GM21619 (cell line): Measurements from ENCODE around the gene CYP11A1.

Source experiments
- ATAC-seq: cut with Tn5 transposase; IDR thresholded peaks from one replicate; pipeline ENCODE4 v1.9.1; 2021; ENCODE audit not compliant: unreplicated experiment

Gene CYP11A1

GRCh38 chr15:74367296-74367854 lies at the start of gene CYP11A1:
CYP11A1 (minus strand) TSS chr15:74367646; CDS start chr15:74367585, 61 bp downstream.
- no peak for ATAC-seq

GRCh38 chr15:74417225-74417624 lies 49.8 kb upstream of the CYP11A1 start:
- no peak for ATAC-seq

GRCh38 chr15:74415966-74416916 lies 48.8 kb upstream of the CYP11A1 start:
- ATAC-seq: no peak

GRCh38 chr15:74414603-74415338 lies 47.3 kb upstream of the CYP11A1 start:
- no peak for ATAC-seq

GRCh38 chr15:74414081-74414580 lies 46.7 kb upstream of the CYP11A1 start:
- ATAC-seq: no peak

DNA sequence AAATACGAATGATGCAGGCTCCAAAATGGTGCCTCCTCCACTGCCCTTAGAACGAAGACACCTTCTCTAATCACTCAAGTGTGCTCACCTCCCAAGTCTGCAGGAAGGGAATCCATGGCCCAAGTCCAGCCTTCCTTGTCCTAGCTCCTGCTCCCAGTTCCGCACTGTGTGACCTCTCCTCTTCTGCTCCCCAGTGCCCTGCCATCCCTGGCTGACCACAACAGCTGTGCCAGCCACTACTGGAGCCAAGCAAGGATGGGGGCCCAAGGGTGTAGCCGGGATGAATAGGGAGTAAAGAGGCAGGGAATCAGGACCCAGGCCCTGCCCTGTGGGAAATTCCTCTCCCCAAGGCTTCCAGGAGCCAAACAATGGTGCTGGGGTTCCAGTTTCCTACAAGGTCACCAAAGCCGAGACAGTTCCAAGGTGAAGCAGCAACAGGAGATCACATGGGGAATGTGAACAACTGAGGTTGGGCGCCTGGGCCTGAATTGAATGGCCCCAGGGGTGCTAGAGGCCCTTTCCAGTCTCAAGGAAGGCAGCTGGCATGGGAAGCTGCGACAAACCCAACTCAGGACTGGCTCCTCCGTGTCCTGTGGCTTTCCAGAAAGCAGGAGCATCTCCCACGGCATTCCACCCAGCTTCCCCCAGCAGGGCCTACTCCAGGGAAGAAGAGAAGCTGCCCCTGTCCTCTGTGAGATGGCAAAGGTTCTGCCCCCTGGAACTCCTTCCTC lies 46.1 kb upstream of the CYP11A1 start:
- ATAC-seq: no peak

DNA sequence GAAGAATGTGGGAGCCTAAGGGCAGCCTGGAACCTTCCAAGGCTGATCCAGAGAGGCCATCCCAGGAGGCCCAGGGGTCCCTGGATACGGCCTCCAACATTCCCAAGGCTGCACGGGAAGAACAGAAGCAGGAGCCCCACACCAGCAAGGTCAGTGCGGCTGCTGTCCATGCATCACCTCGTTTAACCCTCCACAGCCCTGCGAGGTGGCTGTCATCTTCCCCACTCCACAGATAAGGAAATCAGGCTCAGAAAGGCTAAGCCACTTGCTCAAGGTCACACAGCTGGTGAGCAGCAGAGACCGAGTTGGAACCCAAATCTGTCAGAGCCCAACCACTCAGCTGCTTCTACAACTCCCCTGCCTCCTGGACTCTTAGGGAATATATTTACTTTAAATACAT lies 44.7 kb upstream of the CYP11A1 start:
- no peak for ATAC-seq

DNA sequence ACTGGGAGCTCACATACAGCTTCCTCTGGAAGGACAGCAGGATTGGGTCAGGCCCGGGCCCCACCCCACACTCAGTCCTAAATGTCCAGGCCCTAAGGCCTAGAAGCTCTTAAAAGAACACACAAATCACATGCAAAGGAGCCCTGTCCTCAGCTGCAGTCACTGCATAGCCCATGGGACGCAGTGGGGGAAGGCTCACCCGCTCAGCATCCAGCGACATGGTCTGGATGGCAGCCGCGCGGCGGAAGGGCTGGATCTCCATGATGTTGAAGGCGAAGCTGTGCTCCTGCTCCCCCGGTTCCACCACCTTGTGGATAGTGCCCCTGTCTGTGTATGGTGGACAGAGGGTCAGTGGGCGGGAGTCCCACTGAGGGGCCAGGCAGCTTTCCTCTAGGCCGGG lies 44.2 kb upstream of the CYP11A1 start:
- ATAC-seq: no peak

DNA sequence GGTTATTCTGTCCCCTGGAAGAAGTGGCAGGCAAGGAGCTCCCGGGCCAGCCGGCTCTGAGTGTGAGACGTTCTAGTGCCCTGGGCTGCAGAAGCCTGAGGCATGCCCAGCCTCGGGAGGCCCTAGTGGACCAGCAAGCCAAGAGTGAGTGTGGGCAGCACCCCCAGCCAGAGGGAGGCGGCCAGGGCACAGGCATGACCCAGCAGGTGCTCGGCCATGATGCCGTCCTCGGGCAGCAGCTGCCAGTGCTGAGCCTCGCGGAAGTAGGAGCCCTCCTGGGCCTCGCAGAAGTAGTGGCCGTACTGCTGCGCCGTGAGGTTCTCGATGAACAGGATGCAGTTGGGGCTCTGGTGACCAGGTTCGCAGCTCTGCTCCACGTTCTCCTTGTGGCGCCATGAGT lies 43.1 kb upstream of the CYP11A1 start:
- ATAC-seq: no peak

DNA sequence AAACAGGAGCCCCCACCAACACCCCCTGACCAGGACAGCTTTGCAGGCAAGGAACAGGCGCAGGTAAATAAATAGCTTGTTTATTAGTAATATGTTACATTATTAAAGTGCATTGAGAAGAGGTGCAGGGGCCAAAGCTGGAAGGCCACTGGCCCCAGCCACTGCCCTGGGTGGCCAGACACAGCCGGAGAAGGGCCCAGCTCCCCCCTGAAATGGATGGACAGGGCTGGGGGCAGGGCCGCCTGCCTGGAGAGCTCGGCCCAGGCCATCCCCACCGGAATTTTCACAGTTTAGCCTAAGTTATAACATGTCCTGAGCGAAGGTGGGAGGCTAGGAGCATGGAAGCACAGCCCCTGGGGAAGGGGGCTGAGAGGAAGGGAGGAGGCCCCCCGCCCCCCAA lies 41.8 kb upstream of the CYP11A1 start:
- no peak for ATAC-seq

DNA sequence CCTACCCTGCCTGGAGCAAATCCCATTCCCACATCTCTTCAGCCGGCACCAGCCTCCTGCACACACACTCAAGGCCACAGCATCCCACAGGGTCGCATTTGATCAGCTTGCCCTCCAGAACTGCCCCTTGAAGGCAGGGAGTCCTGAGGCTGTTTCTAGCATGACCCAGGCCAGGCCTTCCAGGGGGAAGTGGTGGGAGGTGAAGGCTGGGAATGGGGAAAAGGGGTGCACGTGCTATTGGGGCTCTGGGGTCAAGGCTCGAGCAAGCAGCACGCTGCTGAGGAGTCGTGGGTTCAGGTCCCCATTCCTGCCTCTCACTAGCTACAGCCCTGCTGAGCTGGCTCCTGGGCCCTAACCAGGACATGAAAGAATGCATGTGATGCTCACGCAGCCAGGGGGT lies 41.4 kb upstream of the CYP11A1 start:
- no peak for ATAC-seq

DNA sequence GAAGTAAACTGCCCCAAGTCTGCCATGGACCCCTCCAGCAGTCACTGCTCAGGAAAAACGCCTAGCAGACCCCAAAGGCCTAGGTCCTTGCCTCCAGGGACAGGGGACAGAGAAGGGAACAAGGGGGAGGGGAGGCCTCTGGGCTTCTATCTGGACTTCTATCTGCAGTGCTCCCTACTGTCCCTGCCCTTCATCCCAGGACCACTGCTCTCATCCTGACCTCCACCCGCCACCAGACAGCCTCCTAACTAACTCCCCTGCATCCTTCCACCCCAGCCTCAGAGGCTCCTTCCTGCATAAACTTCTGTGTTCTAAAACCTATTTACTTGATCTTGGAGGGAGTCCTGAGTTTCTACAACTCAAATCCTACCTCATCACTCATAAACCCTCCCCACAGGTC lies 40.9 kb upstream of the CYP11A1 start:
- ATAC-seq: no peak

DNA sequence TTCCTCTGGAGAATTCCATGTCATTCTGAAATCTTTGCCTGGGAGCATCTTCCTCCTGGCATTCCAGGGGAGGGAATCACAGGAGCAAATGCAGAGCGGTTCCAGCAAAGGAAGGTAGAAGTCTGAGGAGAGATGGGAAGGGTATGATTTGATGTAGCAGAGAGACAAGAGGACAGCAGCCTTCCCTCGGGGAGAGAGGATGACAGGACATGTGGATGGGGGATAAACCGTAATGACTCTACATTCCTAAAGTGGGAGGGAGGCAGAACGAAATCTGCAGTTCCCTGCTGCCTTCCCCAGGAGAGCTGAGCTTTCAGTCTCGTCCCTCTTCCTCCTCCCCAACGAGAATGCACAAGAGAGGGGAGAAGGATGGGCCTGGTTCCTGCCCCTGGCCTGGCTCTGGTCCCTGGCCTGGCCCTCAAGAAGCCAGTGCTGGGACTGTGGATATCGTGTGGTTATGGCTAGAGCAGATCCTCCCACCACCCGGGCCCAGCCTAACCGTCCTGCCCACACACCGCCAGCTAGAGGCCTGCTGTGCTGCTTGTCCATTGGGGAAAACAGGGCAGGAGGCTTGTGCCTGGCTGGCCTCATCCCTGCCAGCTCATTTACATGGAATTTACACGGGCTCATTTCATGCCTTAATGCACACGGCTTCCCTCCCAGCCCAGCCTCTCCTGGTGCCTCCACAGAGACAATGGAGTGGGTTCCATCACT lies 39.7 kb upstream of the CYP11A1 start:
- no peak for ATAC-seq

DNA sequence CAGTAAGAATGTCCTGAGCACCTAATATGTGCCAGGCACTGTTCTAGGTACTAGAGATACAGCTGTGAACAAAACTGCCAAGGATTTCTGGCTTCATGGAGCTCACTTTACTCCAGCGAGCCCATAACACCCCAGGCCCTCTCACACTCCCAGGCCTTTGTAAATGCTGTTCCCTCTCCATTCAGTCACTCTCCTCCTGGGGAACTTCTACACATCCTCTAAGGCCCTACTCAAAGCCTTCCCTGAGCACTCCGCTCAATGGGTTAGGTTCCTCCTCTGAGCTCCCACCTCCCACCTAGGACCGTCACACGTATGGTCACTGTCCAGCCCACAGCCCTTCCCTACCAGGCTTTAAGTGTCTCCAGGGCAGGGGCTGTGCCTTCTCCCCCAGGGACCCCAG lies 39.1 kb upstream of the CYP11A1 start:
- ATAC-seq: no peak

- no peak for ATAC-seq
Observed at GRCh38 chr15:74405823-74406222, 38.4 kb upstream of the CYP11A1 start.

GRCh38 chr15:74403991-74404563 lies 36.6 kb upstream of the CYP11A1 start:
- ATAC-seq: peak; percentile 30

DNA sequence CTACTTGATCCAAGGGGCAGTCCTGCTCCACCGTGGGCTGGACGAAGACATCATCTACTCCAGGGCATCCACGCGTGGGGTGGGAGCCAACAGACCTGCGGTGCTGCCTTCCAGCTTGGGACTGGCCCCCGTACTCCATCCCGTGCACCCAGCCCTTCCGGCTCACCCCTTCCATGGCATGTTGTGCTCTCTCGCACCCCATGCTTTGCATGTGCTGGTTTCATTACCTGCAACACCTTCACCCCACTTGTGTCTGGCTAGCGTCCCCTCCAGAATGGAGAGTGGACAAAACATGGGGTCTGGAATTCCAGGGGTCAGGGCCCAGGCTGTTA lies 36.1 kb upstream of the CYP11A1 start:
- no peak for ATAC-seq

DNA sequence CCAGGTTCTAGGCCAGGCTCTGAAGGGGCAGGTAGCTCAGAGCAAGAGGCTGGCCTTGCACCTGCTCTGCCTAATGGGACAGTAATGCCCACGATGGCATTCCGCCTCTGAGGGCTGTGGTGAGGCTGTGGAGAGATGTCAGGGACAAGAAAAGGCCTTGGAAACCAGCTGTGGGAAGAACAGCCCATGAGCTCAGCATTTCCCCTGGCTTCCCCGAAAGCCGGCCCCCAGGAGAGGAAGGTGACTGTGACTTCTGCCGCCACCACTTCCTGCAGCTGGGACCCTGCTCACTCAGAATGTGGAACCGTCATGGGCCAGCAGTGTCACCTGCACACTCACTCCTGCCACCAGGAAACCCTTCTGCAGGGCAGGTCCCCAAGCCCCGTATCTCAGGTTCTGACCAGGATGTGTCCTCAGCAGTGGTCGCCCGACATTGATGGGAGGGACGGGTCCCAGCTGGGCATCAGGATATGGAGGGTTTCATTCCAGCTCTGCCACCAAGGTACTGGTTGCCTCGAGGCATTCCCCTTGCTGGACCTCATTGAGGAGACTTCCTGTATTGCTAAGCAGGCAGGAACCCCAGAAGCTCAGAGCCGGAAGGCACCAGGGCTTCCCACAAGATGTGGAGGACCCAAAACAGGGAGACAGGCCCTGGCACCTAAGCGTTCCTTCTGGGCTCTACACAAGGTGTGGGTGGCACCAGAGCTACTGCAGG lies 35.6 kb upstream of the CYP11A1 start:
- peak; percentile 26 for ATAC-seq

GRCh38 chr15:74402337-74402841 lies 34.9 kb upstream of the CYP11A1 start:
- no peak for ATAC-seq
